Heart left ventricle (tissue), 16 donors: ENCODE measurements around the gene DOCK3. TPM values are rescaled to one million over a fixed set of nuclear protein-coding genes. Genes with fewer than 3 reads are reported as not detected.

Source experiments
- ATAC-seq, 4 donors: fragments of 200-7000 bp; cut with Tn5 transposase; one replicate each; pipeline ENCODE4 v1.9.1; 2020 to 2022; ENCODE audit warnings: moderate library complexity in 4 of 4, mild to moderate bottlenecking in 3 of 4, moderate number of reproducible peaks in 1 of 4
- DNase-seq, 5 donors: peaks; one replicate each; pipeline ENCODE4 v3.0.0-alpha.2; 2020
- H3K27ac ChIP-seq, 12 donors: fragments of 200-600 bp; sonication (generic) in 4 of 12; one replicate each; pipeline versions ENCODE4 v1.5.0 to v1.8.0; 2016 to 2022; ENCODE audit warnings: mild to moderate bottlenecking in 2 of 12
- H3K27me3 ChIP-seq, 9 donors: fragments of 200-600 bp; sonication (generic) in 2 of 9; one replicate each; pipeline versions ENCODE4 v1.5.1 to v1.8.0; 2016 to 2022; ENCODE audit warnings: mild to moderate bottlenecking in 3 of 9
- H3K36me3 ChIP-seq, 9 donors: fragments of 200-600 bp; sonication (generic) in 2 of 9; one replicate each; pipeline versions ENCODE4 v1.5.0 to v1.8.0; 2018 to 2022; ENCODE audit warnings: mild to moderate bottlenecking in 2 of 9
- H3K4me1 ChIP-seq, 12 donors: fragments of 200-600 bp; sonication (generic) in 4 of 12; one replicate each; pipeline versions ENCODE4 v1.5.0 to v1.8.0; 2016 to 2022; ENCODE audit warnings: mild to moderate bottlenecking in 3 of 12
- H3K4me3 ChIP-seq, 12 donors: fragments of 200-600 bp; sonication (generic) in 4 of 12; one replicate each; pipeline versions ENCODE4 v1.5.0 to v1.8.0; 2017 to 2022; ENCODE audit warnings: mild to moderate bottlenecking in 9 of 12, moderate library complexity in 4 of 12
- H3K9me3 ChIP-seq, 12 donors: fragments of 200-600 bp; sonication (generic) in 4 of 12; one replicate each; pipeline versions ENCODE4 v1.5.0 to v1.8.0; 2016 to 2022; ENCODE audit warnings: mild to moderate bottlenecking in 1 of 12
- POLR2A ChIP-seq, 2 donors: fragments of 450-650 bp; IDR thresholded peaks; one replicate each; pipeline ENCODE4 v1.6.1; 2017; ENCODE audit warnings: antibody characterized with exemption in 2 of 2, mild to moderate bottlenecking in 2 of 2, moderate library complexity in 2 of 2
- WGBS, 4 donors: extraction: QIAGEN DNeasy Blood & Tissue Kit in 2 of 4; methylation state at CpG; one replicate each; pipeline versions ENCODE4 v1.1.5 to v1.1.7; 2013 to 2018; 5-methylcytosine and 5-hydroxymethylcytosine counted together
- intact Hi-C, 10 donors: fragments of 100-400 bp; cut with DNase I; formaldehyde crosslinking; loops; one replicate each; pipeline versions ENCODE4 v1.11.1 to v1.14.2; 2022
- polyA plus RNA-seq, 2 donors: library from polyadenylated mRNA; stranded (reverse); fragments of 200-250 nt; gene quantifications; one replicate each; pipeline ENCODE4 v1.2.3, GENCODE V29; 2013
- total RNA-seq, 9 donors: library from RNA; depleted of rRNA in 2 of 9; stranded (reverse); fragments of >200 nt in 2 of 9; fragmentation: NEBNext Ultra II Directional in 3 of 9; extraction: Animal tissue kit (Norgen Biotek cat#: 25700) in 3 of 9; gene quantifications; one replicate each; pipeline versions ENCODE4 v1.1.0 to v1.2.4, GENCODE V29; 2016 to 2023
- TF ChIP-seq, protein P1 (sequence below), 12 donors: fragments of 200-600 bp; sonication (generic) in 4 of 12; IDR thresholded peaks; one replicate each; pipeline versions ENCODE4 v1.5.0 to v1.8.0; 2018 to 2022; ENCODE audit warnings: antibody characterized with exemption in 12 of 12, mild to moderate bottlenecking in 5 of 12
- donor health status: ischemic (EF 13 %, LVEDD 7.1; RV severe dilation, severe dysfunction).
- donor health status: healthy with polysubstance abuse.
- donor health status: DM: no; HTN: yes; CAD: no.
- donor health status: DM: no; HTN: no; CAD: no.
- donor health status: ischemic (EF 25% LVEDD 6.9; RV normal size, moderate dysfunction).
- donor health status: ischemic (EF 25% LVEDD 5.7; RV mildly dilated, moderate dysfunction).
- donor health status: healthy.
- donor health status: DM: yes; HTN: yes; CAD: no.
- donor health status: ischemic (EF 35%, LVEDD 5.7; RV mildly dilated, moderate dysfunction).
- donor health status: nonischemic (EF 11% LVEDD 7.7; RV severe dilation, severe dysfunction).
- donor health status: DM: yes; HTN: yes; CAD: no.
- donor health status: PGD.
- donor health status: ischemic (EF 29% LVEDD 5.4; RV normal size, mild dysfunction).
- donor health status: nonischemic (EF 23%, LVEDD 6.1; RV moderate dilation, normal function).

The DOCK3 gene
- total and polyA plus RNA-seq, 11 donors = 2.0 to 6.7 (median 4.8) TPM

DNA sequence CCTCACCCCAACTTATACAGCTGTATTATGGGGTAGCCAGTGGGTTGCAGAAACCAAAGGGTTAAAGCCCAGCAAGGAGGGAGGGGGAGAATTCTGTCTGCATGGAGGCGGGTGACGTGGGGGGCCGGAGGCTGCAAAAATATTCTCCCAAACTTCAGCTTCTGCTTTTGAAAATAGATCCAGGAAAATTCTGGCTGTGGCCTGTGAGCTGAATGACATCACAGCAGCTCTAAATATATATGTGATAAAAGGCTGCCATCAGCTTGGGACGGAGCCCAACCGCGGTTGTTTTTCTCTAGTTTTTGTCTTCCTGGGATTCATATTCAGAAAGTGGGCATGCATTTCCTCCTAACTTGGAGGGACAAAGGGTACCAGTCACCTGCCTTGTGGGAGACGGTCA, 30.2 kb upstream of the DOCK3 start:
- intact Hi-C loops = loop anchor here in 1 of 10 donors (2.0 kb wide), 1 partner anchor 24 kb away; no protein-coding TSS in a partner anchor
- H3K36me3 ChIP-seq = peaks cover 0 to 100% (median 51%) of the 10 kb centered on the region in 9 donors
- TF ChIP-seq, protein P1, sequence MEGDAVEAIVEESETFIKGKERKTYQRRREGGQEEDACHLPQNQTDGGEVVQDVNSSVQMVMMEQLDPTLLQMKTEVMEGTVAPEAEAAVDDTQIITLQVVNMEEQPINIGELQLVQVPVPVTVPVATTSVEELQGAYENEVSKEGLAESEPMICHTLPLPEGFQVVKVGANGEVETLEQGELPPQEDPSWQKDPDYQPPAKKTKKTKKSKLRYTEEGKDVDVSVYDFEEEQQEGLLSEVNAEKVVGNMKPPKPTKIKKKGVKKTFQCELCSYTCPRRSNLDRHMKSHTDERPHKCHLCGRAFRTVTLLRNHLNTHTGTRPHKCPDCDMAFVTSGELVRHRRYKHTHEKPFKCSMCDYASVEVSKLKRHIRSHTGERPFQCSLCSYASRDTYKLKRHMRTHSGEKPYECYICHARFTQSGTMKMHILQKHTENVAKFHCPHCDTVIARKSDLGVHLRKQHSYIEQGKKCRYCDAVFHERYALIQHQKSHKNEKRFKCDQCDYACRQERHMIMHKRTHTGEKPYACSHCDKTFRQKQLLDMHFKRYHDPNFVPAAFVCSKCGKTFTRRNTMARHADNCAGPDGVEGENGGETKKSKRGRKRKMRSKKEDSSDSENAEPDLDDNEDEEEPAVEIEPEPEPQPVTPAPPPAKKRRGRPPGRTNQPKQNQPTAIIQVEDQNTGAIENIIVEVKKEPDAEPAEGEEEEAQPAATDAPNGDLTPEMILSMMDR (IDR thresholded peaks at IDR 0.05) = no peak
- TF ChIP-seq POLR2A (IDR thresholded peaks at IDR 0.05) = no peak
- H3K4me1 ChIP-seq = peaks cover 0 to 84% (median 36%) of the 10 kb centered on the region in 12 donors
- no peaks in the 10 kb centered on the region for H3K27me3 ChIP-seq
- WGBS, 4 donors = 21 to 31% (median 28%) methylated on average over 7 of the region's 7 CpGs
- no peaks in the 10 kb centered on the region for H3K9me3 ChIP-seq
- ATAC-seq (peak in 2 of 4 donors; percentile 11 to 18), DNase-seq (peak in 2 of 5 donors; percentile 47 to 50)
- H3K27ac ChIP-seq = peak overlapping the region; percentile 55 to 97 (median 85)
- H3K4me3 ChIP-seq = no peak overlapping the region

DNA sequence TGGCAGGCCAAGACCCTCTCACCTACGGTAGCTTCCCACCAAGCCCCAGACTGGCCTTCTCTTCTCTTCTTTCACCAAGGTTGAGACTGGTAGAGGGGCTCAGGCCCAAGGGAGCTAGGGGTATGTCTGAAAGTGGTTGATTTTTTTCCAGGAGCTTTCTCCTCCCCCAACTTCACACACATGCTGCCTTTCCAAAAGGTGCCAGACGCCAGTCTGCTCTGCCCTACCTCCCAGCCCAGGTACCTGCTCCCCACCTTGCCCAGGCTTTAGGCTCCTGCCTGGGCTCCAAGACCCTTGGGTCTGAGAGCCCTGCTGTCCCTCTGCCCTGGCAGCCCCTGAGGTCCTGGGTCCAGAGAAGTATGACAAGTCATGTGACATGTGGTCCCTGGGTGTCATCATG, 29.3 kb upstream of the DOCK3 start:
- Histone ChIP-seq H3K4me3 (no peak overlapping the region), H3K27me3 (no peaks in the 10 kb centered on the region), H3K36me3 (peaks cover 0 to 100% (median 50%) of the 10 kb centered on the region in 9 donors), H3K9me3 (no peaks in the 10 kb centered on the region), H3K4me1 (peaks cover 0 to 84% (median 38%) of the 10 kb centered on the region in 12 donors), H3K27ac (peak overlapping the region; percentile 55 to 97 (median 85))
- no peak for DNase-seq
- intact Hi-C loops = loop anchor here in 1 of 10 donors (2.0 kb wide), 1 partner anchor 25 kb away; no protein-coding TSS in a partner anchor
- TF ChIP-seq POLR2A (IDR thresholded peaks at IDR 0.05) = no peak
- TF ChIP-seq, protein P1 (IDR thresholded peaks at IDR 0.05) = no peak
- no peak for ATAC-seq
- WGBS, 4 donors = 44 to 71% (median 58%) methylated on average over 2 of the region's 2 CpGs

DNA sequence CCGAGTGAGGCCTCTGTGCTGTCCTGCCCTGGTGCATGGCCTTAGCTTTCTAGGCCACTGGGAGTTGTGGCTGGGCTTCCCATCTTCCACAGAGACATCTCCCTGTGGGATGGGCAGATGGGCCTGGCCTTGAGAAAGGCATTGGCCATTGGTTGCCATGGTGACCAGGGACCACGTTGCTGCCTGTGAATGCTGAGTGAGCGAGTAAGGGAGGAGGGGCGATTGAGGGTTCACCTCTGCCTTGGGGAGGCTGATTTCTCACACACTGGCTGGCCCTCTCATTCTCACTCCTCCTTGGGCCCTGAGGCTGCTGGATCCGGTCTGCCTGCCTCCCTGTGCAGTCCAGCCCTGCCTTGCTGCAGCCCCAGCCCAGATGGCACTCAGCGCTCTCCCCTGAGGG, 26.4 kb upstream of the DOCK3 start:
- no peak overlapping the region for H3K4me3 ChIP-seq
- H3K4me1 ChIP-seq = peaks cover 0 to 85% (median 39%) of the 10 kb centered on the region in 12 donors
- peaks cover 0 to 73% (median 26%) of the 10 kb centered on the region in 9 donors for H3K36me3 ChIP-seq
- H3K9me3 ChIP-seq = no peaks in the 10 kb centered on the region
- peak overlapping the region; percentile 62 to 97 (median 84) for H3K27ac ChIP-seq
- TF ChIP-seq POLR2A (IDR thresholded peaks at IDR 0.05) = no peak
- TF ChIP-seq, protein P1 (IDR thresholded peaks at IDR 0.05) = no peak
- H3K27me3 ChIP-seq = no peaks in the 10 kb centered on the region
- intact Hi-C loops = loop anchor here in 1 of 10 donors (2.0 kb wide), 1 partner anchor 30 kb away; no protein-coding TSS in a partner anchor
- no peak for DNase-seq
- ATAC-seq = no peak
- 49 to 63% (median 60%) methylated on average over 5 to 6 of the region's 6 CpGs for WGBS, 4 donors

DNA sequence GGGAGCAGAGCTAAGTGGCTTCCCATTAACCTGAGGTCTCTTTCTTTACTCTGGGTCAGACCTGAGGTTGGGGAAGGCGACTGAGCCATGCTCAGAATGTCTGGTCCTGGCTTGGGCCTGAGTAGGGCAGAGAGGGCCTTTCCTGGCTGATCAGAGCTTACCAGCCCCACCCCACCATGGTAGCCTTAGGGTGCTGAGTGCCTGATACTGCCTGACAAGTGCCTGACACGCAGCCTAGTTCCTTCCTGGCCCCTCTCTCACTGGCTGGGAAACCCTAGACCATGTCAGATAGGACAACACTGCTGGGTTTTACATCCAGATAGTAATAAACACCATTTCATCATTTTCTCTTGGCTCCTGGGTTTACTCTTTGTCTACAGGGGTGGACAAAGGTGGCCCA, 25.8 kb upstream of the DOCK3 start:
- intact Hi-C loops = loop anchor here in 1 of 10 donors (2.0 kb wide), 1 partner anchor 30 kb away; no protein-coding TSS in a partner anchor
- TF ChIP-seq, protein P1 (IDR thresholded peaks at IDR 0.05) = no peak
- TF ChIP-seq POLR2A (IDR thresholded peaks at IDR 0.05) = no peak
- H3K4me3 ChIP-seq = no peak overlapping the region
- peak; percentile 52 to 67 (median 61) for ATAC-seq
- 42 to 71% (median 45%) methylated on average over 2 of the region's 2 CpGs for whole genome bisulfite sequencing, 4 donors
- H3K9me3 ChIP-seq = no peaks in the 10 kb centered on the region
- H3K27ac ChIP-seq = peak overlapping the region; percentile 62 to 97 (median 84)
- peaks cover 0 to 79% (median 33%) of the 10 kb centered on the region in 12 donors for H3K4me1 ChIP-seq
- no peaks in the 10 kb centered on the region for H3K27me3 ChIP-seq
- DNase-seq = peak in 3 of 5 donors; percentile 46 to 55 (median 52)
- peaks cover 0 to 66% (median 20%) of the 10 kb centered on the region in 9 donors for H3K36me3 ChIP-seq
